ENCODE measurements around the gene B4GALT4.

- no peak for TF ChIP-seq CTCF (IDR thresholded peaks at IDR 0.05)
- TF ChIP-seq POLR2A (IDR thresholded peaks at IDR 0.05) = no peak
- no peak for TF ChIP-seq EP300 (IDR thresholded peaks at IDR 0.05)
Measured at GRCh38 chr3:119222391-119222790, 18.3 kb downstream of the B4GALT4 start.

Measured in gastroesophageal sphincter (tissue), 3 donors.